Natural killer cell (primary cell): ENCODE measurements around the gene GNS. TPM values are rescaled to one million over a fixed set of nuclear protein-coding genes. Genes with fewer than 3 reads are reported as not detected.

ENCODE experiments used
- ATAC-seq, 3 donors: fragments of 150-1000 bp in 2 of 3; fragments of 200-7000 bp in 1 of 3; cut with Tn5 transposase; 1 replicate in 1 of 3; 2 replicates in 2 of 3; pipeline ENCODE4 v1.10.0; 2021; ENCODE audit warnings: mild to moderate bottlenecking in 2 of 3, moderate library complexity in 2 of 3
- DNase-seq, 2 donors: peaks; one replicate each; pipeline versions ENCODE4 v3.0.0 to v3.0.0-alpha.2; 2013 to 2021; ENCODE audit warnings: mixed read lengths in 1 of 2
- H3K27ac ChIP-seq: one replicate; pipeline ENCODE4 v1.5.1; 2013; ENCODE audit warnings: mild to moderate bottlenecking, low read length
- H3K27me3 ChIP-seq: one replicate; pipeline ENCODE4 v1.6.1; 2013; ENCODE audit warnings: low read length; ENCODE audit not compliant: control insufficient read depth, insufficient read depth
- H3K36me3 ChIP-seq: one replicate; pipeline ENCODE4 v1.6.1; 2013; ENCODE audit warnings: low read length; ENCODE audit not compliant: control insufficient read depth, insufficient read depth
- H3K4me1 ChIP-seq: one replicate; pipeline ENCODE4 v1.6.1; 2013; ENCODE audit warnings: low read length; ENCODE audit not compliant: control insufficient read depth, insufficient read depth
- H3K4me3 ChIP-seq: one replicate; pipeline ENCODE4 v1.5.1; 2013; ENCODE audit warnings: low read length
- H3K9me3 ChIP-seq: one replicate; pipeline ENCODE4 v1.6.1; 2013; ENCODE audit warnings: low read length; ENCODE audit not compliant: control insufficient read depth, insufficient read depth
- H3K27ac Mint-ChIP-seq, 2 donors: one replicate each; pipeline ENCODE4 v1.8.0; 2022; ENCODE audit warnings: mild to moderate bottlenecking in 2 of 2, mixed read lengths in 2 of 2, moderate library complexity in 1 of 2
- H3K27me3 Mint-ChIP-seq, 2 donors: one replicate each; pipeline ENCODE4 v1.8.0; 2022; ENCODE audit warnings: low read depth in 2 of 2, mixed read lengths in 2 of 2
- H3K36me3 Mint-ChIP-seq: one replicate; pipeline ENCODE4 v1.8.0; 2022; ENCODE audit warnings: mixed read lengths
- H3K4me1 Mint-ChIP-seq, 2 donors: one replicate each; pipeline ENCODE4 v1.8.0; 2022; ENCODE audit warnings: mixed read lengths in 2 of 2
- H3K4me3 Mint-ChIP-seq: one replicate; pipeline ENCODE4 v1.8.0; 2022; ENCODE audit warnings: mild to moderate bottlenecking, moderate library complexity, mixed read lengths
- H3K9me3 Mint-ChIP-seq, 2 donors: one replicate each; pipeline ENCODE4 v1.8.0; 2022; ENCODE audit warnings: mixed read lengths in 2 of 2
- WGBS: methylation state at CpG from one replicate; pipeline ENCODE4 v1.1.7; 2013; ENCODE audit warnings: missing lambda C conversion rate; ENCODE audit not compliant: insufficient coverage; 5-methylcytosine and 5-hydroxymethylcytosine counted together
- intact Hi-C: fragments of 100-400 bp; cut with micrococcal nuclease; formaldehyde crosslinking; loops from one replicate; pipeline ENCODE4 v1.14.2; 2022
- total RNA-seq, 4 donors: library from RNA; stranded (reverse); fragments of 120-200 nt in 1 of 4; gene quantifications; one replicate each; pipeline versions ENCODE4 v1.2.3 to v1.2.4, GENCODE V29; 2013 to 2022
- TF ChIP-seq, protein P1 (sequence below): fragments of 200-600 bp; IDR thresholded peaks from one replicate; pipeline ENCODE4 v1.8.0; 2022; ENCODE audit warnings: antibody characterized with exemption

Gene GNS
- total RNA-seq, 3 donors from 2014 or later (not counting 1 experiment from before 2014, with no cell fraction given) = 51.9 to 73.9 (median 59.7) TPM

GRCh38 chr12:64680235-64680634, 79.0 kb downstream of the GNS start:
- TF ChIP-seq, protein P1, sequence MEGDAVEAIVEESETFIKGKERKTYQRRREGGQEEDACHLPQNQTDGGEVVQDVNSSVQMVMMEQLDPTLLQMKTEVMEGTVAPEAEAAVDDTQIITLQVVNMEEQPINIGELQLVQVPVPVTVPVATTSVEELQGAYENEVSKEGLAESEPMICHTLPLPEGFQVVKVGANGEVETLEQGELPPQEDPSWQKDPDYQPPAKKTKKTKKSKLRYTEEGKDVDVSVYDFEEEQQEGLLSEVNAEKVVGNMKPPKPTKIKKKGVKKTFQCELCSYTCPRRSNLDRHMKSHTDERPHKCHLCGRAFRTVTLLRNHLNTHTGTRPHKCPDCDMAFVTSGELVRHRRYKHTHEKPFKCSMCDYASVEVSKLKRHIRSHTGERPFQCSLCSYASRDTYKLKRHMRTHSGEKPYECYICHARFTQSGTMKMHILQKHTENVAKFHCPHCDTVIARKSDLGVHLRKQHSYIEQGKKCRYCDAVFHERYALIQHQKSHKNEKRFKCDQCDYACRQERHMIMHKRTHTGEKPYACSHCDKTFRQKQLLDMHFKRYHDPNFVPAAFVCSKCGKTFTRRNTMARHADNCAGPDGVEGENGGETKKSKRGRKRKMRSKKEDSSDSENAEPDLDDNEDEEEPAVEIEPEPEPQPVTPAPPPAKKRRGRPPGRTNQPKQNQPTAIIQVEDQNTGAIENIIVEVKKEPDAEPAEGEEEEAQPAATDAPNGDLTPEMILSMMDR = no peak
- H3K4me3 Mint-ChIP-seq = peak overlapping the region; percentile 74
- Histone ChIP-seq H3K27me3 (no peaks in the 10 kb centered on the region), H3K36me3 (peaks cover 3% of the 10 kb centered on the region), H3K9me3 (no peaks in the 10 kb centered on the region), H3K4me3 (peak overlapping the region; percentile 17), H3K27ac (peak overlapping the region; percentile 96), H3K4me1 (peaks cover 94% of the 10 kb centered on the region)
- H3K27ac Mint-ChIP-seq = peak overlapping the region; percentile 91 to 93
- 53% methylated on average over 4 of the region's 4 CpGs for WGBS
- H3K9me3 Mint-ChIP-seq = peaks cover 0 to 3% of the 10 kb centered on the region in 2 donors
- peak in 1 of 2 donors; percentile 37 for DNase-seq
- no peaks in the 10 kb centered on the region for H3K27me3 Mint-ChIP-seq
- H3K36me3 Mint-ChIP-seq = no peaks in the 10 kb centered on the region
- intact Hi-C loops = loop anchor here (2.0 to 5.0 kb wide), 2 partner anchors 21 to 68 kb away; partner anchors contain the start of gene RASSF3
- H3K4me1 Mint-ChIP-seq = peaks cover 74 to 78% of the 10 kb centered on the region in 2 donors
- no peak for ATAC-seq

DNA sequence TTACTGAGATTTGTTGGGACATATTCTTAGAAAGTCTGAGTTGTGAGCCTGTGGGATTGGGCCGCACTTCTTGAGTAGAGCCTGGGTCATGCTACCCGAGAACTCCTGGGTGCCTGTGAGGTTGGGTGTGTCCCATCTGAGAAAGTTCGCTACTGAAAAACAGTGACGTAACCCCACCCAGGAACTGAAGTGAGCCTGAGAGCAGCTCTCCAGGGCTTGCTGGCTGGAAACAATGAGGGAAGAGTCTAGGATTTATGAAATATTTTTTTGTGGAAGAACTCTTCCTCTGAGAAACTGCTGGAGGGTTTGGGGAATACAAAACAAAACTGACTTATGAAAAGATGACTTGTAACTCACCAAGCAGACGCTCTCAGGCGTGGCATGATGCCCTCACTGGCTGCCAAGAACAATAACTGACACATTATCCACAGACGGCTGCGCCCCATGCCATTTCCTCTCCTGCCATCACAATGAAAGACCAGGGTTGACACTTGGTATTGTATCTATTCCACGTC, 79.7 kb downstream of the GNS start:
- Histone ChIP-seq H3K4me1 (peaks cover 94% of the 10 kb centered on the region), H3K36me3 (no peaks in the 10 kb centered on the region), H3K4me3 (peak overlapping the region; percentile 17), H3K27ac (peak overlapping the region; percentile 96), H3K9me3 (no peaks in the 10 kb centered on the region), H3K27me3 (no peaks in the 10 kb centered on the region)
- intact Hi-C loops = loop anchor here (1.0 to 10.0 kb wide), 5 partner anchors 10 to 225 kb away; partner anchors contain the start of genes RASSF3 and TBK1
- H3K9me3 Mint-ChIP-seq = peaks cover 0 to 3% of the 10 kb centered on the region in 2 donors
- H3K27ac Mint-ChIP-seq = peak overlapping the region; percentile 91 to 93
- DNase-seq (peak; percentile 65 to 89), ATAC-seq (peak; percentile 71 to 86 (median 85))
- no peaks in the 10 kb centered on the region for H3K27me3 Mint-ChIP-seq
- TF ChIP-seq, protein P1 = no peak
- no peaks in the 10 kb centered on the region for H3K36me3 Mint-ChIP-seq
- H3K4me3 Mint-ChIP-seq = peak overlapping the region; percentile 74
- peaks cover 74 to 77% of the 10 kb centered on the region in 2 donors for H3K4me1 Mint-ChIP-seq
- WGBS = 20% methylated on average over 9 of the region's 9 CpGs

DNA sequence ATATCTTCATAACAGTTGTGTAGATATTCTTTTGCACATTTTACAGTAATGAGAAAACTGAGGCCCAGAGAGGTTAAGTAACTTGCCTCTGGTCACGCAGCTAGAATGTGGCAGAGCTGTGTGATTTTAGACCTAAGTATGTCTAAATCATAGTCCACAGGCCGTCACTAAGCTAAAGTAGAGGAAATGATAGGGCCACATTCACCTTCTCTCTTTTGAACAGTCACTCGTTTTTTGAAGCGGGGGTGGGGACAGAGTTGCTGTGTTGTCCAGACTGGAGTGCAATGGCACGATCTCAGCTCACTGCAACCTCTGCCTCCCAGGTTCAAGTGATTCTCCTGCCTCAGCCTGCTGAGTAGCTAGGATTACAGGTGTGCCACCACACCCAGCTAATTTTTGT, 80.4 kb downstream of the GNS start:
- DNase-seq = peak in 1 of 2 donors; percentile 48
- no peak overlapping the region for H3K4me3 Mint-ChIP-seq
- WGBS = 61% methylated on average over 5 of the region's 5 CpGs

More for the DNA sequence above, 80.4 kb downstream of the GNS start:
- no peaks in the 10 kb centered on the region for H3K36me3 ChIP-seq
- H3K27ac ChIP-seq = peak overlapping the region; percentile 96
- no peaks in the 10 kb centered on the region for H3K9me3 ChIP-seq
- no peaks in the 10 kb centered on the region for H3K36me3 Mint-ChIP-seq
- peaks cover 94% of the 10 kb centered on the region for H3K4me1 ChIP-seq
- H3K4me3 ChIP-seq = no peak overlapping the region
- intact Hi-C loops = loop anchor here (1.0 to 10.0 kb wide), 3 partner anchors 10 to 224 kb away; partner anchors contain the start of gene TBK1
- ATAC-seq = peak in 1 of 3 donors; percentile 22
- H3K27me3 Mint-ChIP-seq = no peaks in the 10 kb centered on the region
- H3K9me3 Mint-ChIP-seq = peaks cover 0 to 3% of the 10 kb centered on the region in 2 donors
- H3K27ac Mint-ChIP-seq = peak overlapping the region; percentile 91 to 93
- TF ChIP-seq, protein P1 = no peak
- no peaks in the 10 kb centered on the region for H3K27me3 ChIP-seq
- H3K4me1 Mint-ChIP-seq = peaks cover 74 to 78% of the 10 kb centered on the region in 2 donors
